LNCaP clone FGC (cell line): Measurements from ENCODE around the gene EVX2.

Source experiments
- DNase-seq: peaks from one replicate; pipeline ENCODE4 v3.0.0-alpha.2; 2011; ENCODE audit warnings: low read depth
- H3K4me3 ChIP-seq: 2 replicates; pipeline ENCODE4 v1.5.1; 2011; ENCODE audit warnings: mild to moderate bottlenecking, low read depth, low read length, control low read depth
- CTCF ChIP-seq: IDR thresholded peaks from 2 replicates; pipeline ENCODE4 v1.5.1; 2012; ENCODE audit warnings: mild to moderate bottlenecking; ENCODE audit not compliant: control insufficient read depth, insufficient read depth; ENCODE audit errors: extremely low read depth

Gene EVX2

GRCh38 chr2:176121190-176122051 is 37.7 kb upstream of the EVX2 start:
- TF ChIP-seq CTCF, result no peak
- H3K4me3 ChIP-seq, result no peak overlapping the region

GRCh38 chr2:176120364-176121189 is 36.8 kb upstream of the EVX2 start:
- DNase-seq, result no peak
- no peak for TF ChIP-seq CTCF
- no peak overlapping the region for H3K4me3 ChIP-seq

More at GRCh38 chr2:176121190-176122051, 37.7 kb upstream of the EVX2 start:
- no peak for DNase-seq

- DNase-seq, result no peak
- no peak overlapping the region for H3K4me3 ChIP-seq
- TF ChIP-seq CTCF, result peak; percentile 60
Observed at GRCh38 chr2:176118601-176119339, 35.0 kb upstream of the EVX2 start.

- no peak overlapping the region for H3K4me3 ChIP-seq
- no peak for TF ChIP-seq CTCF
- DNase-seq, result no peak
Observed at GRCh38 chr2:176117823-176118371, 34.1 kb upstream of the EVX2 start.

GRCh38 chr2:176117162-176117822 is 33.5 kb upstream of the EVX2 start:
- TF ChIP-seq CTCF, result no peak
- no peak overlapping the region for H3K4me3 ChIP-seq
- DNase-seq, result no peak
